Measurements from ENCODE around the gene CNN2. TPM values are rescaled to one million over a fixed set of nuclear protein-coding genes. Genes with fewer than 3 reads are reported as not detected.

The CNN2 gene
- total and polyA plus RNA-seq, 9 of the 15 experiments (the other 6 are each of a cell fraction or from before 2014, with no cell fraction given): 12.1 to 174 (median 52.7) TPM

- TF ChIP-seq TARDBP (IDR thresholded peaks at IDR 0.05) (0 out of 2 replicates have a peak, but pooled peaks have one; percentile 18), RNF2 (IDR thresholded peaks at IDR 0.05) (peak; percentile 50; the same call in 1 of the 2 replicates), ATF1 (CRISPR knock-in tag; IDR thresholded peaks at IDR 0.05) (no peak), ATF1 (tag; IDR thresholded peaks at IDR 0.05) (peak; percentile 89), MTA3 (IDR thresholded peaks at IDR 0.05; ENCODE audit: borderline replicate concordance) (0 out of 2 replicates have a peak, but pooled peaks have one; percentile 76), AFF1 (IDR thresholded peaks at IDR 0.05; ENCODE audit: low read depth in 1 of 2, partially characterized antibody in 2 of 2) (peak in 1 of 2 experiments; percentile 39), CXXC5 (CRISPR knock-in tag; IDR thresholded peaks at IDR 0.05) (peak; percentile 68), ATF7 (IDR thresholded peaks at IDR 0.05) (peak; percentile 78), NKRF (IDR thresholded peaks at IDR 0.05; ENCODE audit: borderline replicate concordance) (peak; percentile 47), ESRRA (IDR thresholded peaks at IDR 0.05; ENCODE audit: borderline replicate concordance, low read depth) (peak; percentile 54; the same call in 1 of the 2 replicates), ADNP (tag; IDR thresholded peaks at IDR 0.05) (peak; percentile 93), ZFP30 (CRISPR knock-in tag; IDR thresholded peaks at IDR 0.05; ENCODE audit: borderline replicate concordance) (no peak), ZNF77 (CRISPR knock-in tag; IDR thresholded peaks at IDR 0.05) (no peak), PYGO2 (tag; IDR thresholded peaks at IDR 0.05) (no peak), HDAC1 (IDR thresholded peaks at IDR 0.05) (peak; percentile 69 to 83), ZC3H4 (CRISPR knock-in tag; IDR thresholded peaks at IDR 0.05; ENCODE audit: borderline replicate concordance) (0 out of 2 replicates have a peak, but pooled peaks have one; percentile 27), DMBX1 (CRISPR knock-in tag; IDR thresholded peaks at IDR 0.05; ENCODE audit: borderline replicate concordance) (0 out of 2 replicates have a peak, but pooled peaks have one; percentile 9), HMBOX1 (IDR thresholded peaks at IDR 0.05) (peak; percentile 61; the same call in 1 of the 2 replicates), ARID1B (IDR thresholded peaks at IDR 0.05) (peak; percentile 80), ATF3 (IDR thresholded peaks at IDR 0.05) (peak; percentile 45; the same call in 1 of the 2 replicates), ATF3 (CRISPR knock-in tag; conservative IDR thresholded peaks at IDR 0.05) (no peak)
Measured at GRCh38 chr19:1040476-1041271, 14.3 kb downstream of the CNN2 start (continued).
